Lung microvascular endothelial cell (primary cell): Measurements from ENCODE around the gene MEP1B. TPM values are rescaled to one million over a fixed set of nuclear protein-coding genes. Genes with fewer than 3 reads are reported as not detected.
"Not testable (repeated sequence)": the region's sequence is repeated elsewhere in the genome, so short reads cannot be mapped to it uniquely, and the experiment has no call there.

Experiments used
- DNase-seq, 2 donors: peaks; one replicate each; pipeline versions ENCODE4 v3.0.0 to v3.0.0-alpha.2; 2010; ENCODE audit warnings: low read depth in 2 of 2
- total RNA-seq: library from RNA; depleted of rRNA; stranded (reverse); fragments of >200 nt; gene quantifications from 2 replicates; pipeline ENCODE4 v1.2.1, GENCODE V29; 2014

Gene MEP1B
- not detected in 2 replicates for total RNA-seq

DNA sequence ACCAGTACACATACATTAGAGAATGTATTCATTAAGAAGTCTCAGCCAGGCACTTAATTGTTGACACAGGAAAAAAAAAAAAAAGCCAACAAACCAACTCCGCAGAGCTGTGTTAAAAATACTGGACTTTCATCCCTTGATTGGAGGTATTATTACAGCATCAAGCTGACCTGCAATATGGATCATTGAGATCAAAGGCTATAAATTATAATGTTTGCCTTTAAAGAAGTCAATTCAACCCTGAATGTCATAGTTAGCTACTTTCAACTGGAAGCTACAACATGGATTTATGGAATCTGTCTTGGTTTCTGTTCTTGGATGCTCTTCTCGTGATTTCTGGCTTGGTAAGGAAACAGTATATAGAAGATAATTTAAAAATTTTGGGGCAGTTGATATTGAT, at the start of gene MEP1B:
Gene MEP1B (plus strand): TSS at position 250 of the 400 bp plus-strand sequence. CDS start 32 bp downstream, at position 282.
- no peak for DNase-seq

- no peak for DNase-seq
Observed at GRCh38 chr18:32148185-32148870, 41.5 kb upstream of the MEP1B start.

DNA sequence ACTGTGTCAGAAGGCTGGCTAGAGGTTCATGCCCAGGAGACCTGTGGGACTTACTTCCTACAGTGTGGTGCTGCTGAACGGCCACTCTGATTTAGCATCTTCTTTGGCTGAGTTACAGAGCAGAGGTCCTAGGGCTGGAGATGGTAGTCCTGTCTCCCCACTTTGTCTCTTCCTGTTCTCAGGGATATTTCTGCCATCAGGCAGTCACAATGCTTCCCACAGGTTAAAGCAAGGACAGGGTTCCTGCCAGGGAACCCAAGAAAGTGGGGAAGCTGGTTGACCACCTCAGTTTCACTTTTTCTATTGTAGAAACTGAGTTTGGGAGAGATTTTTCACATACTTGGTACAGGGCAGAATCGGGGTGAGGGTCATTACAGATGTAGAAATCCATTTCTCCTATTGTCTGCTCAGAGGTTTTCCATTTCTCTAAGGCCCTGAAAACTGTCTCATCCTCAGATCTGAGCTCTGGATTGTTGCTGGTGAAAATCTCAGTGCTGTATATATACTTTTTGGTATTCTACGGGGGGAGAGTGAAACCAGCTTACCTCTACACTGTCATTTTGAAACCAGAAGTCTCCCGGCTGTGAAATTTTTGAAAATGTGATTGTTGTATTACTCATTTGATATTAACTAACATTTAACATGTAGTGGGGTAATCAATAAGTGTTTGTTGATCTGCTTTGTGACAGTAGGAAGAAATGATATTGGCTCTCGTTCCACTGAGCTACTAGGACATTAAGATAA, 37.0 kb upstream of the MEP1B start:
- DNase-seq: no peak

GRCh38 chr18:32156855-32157254, 33.0 kb upstream of the MEP1B start:
- DNase-seq: no peak

DNA sequence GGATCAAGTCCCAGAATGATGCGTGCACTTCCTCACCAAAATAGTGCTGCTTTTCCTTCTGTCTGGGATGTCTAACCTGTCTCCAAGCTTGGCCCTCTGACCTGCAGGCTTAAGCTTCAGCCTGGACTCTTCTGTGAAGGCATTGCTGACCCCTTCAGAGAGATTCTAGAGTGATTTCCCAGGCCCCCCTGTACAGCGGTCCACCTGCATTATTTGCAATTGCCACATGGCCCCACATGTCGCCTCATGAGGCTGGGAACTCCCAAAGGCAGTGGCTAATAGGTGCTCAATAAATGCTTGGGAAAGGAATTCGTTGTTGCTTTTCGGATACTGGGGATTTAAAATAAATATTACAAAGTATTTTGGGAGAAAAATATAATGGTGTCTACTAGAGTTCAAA, 32.3 kb upstream of the MEP1B start:
- DNase-seq: no peak

DNA sequence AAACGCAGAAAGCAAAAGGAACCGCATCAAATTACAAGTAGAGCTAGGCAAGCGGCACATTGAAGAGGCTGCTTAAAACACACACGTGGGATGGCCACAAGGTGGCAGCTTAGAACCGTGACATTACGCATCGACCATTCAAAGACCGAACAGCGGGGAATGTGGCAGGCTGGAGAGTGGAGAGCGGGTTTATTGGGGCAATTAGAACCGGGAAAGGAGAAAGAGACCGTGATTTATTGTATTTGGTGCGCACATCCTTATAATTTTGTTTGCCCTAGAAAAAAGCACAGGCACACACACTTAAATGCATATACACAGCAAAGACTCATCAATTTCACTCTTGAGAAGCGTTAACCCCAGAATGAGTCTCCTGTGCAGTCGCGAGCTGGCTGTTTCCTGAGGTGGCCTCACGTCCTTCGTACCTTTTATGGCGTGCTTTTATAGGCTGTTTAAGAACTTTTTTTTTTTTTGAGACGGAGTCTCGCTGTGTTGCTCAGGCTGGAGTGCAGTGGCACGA, 31.7 kb upstream of the MEP1B start:
- DNase-seq: peak; percentile 85 to 89

- DNase-seq: not testable (repeated sequence)
Observed at GRCh38 chr18:32158631-32159030, 31.2 kb upstream of the MEP1B start.

- DNase-seq: no peak
Observed at GRCh38 chr18:32160547-32160946, 29.3 kb upstream of the MEP1B start.

DNA sequence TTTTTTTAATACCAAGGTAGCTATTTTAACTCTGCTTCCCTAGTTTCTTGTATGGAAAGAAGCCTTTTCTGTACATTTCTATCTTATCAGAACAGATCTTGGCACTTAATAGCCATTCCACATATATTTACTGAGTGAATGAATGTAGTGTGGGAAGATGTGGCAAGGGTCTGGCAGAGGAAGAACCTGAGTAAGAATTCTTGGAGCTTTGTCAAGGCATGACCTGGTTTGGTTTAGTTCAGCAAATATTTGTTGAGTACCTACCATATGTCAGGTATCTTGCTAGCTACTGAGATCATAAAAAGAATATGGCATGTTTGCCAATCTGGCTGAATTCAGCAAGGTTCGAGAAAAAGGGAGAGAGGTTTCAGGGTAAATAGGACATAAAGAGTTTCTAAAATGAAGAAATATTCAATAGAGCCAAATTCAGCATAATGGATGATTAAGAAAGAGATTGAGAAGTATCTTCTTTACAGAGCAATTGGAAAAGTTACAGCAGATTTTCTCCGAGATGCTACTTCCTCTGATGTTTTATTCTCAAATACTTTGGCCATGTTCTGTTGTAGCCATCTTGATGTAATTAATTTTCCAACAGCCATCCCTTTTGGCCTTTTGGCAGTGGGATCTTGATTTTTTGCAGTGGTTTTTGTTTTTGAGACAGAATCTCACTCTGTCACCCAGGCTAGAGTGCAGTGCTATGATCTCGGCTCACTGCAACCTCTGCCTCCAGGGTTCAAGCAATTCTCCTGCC, 21.7 kb upstream of the MEP1B start:
- DNase-seq: no peak

- DNase-seq: no peak
Observed at GRCh38 chr18:32173654-32174053, 16.2 kb upstream of the MEP1B start.

DNA sequence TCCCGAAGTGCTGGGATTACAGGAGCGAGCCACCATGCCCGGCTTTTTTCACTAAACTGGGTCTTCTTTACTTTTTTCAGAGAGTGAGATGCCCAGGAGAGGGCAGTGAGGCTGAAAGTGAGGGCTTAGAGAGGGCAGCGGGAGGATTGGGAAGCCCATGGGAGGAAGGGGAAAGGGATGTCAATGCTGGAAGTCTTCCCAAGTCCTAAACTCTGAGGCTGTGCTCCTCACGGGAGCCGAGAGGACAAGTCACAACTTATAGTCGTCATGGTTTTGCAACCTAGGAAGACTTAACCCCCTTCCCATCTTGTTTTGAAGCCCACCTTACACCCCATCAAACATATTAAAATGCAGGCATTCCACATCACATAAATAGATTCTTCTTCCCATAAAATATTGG, 15.1 kb upstream of the MEP1B start:
- no peak for DNase-seq

- DNase-seq: no peak
Observed at GRCh38 chr18:32175265-32175664, 14.6 kb upstream of the MEP1B start.

- DNase-seq: not testable (repeated sequence)
Observed at GRCh38 chr18:32176745-32177144, 13.1 kb upstream of the MEP1B start.

DNA sequence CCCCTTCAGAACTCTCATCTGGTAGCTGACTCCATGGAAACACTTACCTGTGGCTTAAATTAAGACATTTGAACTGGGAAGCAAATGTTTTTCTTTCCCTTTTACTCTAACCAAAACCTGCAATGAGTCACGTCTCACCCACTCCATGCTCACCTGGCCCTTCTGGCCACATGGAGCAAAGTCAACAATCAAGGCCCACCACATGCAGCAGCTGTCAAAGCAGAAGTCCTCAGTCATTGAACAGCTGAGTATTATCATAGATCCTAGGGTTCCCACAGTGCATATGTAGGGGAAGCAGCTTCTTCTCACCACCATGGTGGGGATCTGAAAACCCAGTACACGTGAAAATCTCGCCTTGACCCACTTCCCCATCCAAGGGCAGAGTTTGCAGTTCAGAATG, 12.3 kb upstream of the MEP1B start:
- DNase-seq: no peak

DNA sequence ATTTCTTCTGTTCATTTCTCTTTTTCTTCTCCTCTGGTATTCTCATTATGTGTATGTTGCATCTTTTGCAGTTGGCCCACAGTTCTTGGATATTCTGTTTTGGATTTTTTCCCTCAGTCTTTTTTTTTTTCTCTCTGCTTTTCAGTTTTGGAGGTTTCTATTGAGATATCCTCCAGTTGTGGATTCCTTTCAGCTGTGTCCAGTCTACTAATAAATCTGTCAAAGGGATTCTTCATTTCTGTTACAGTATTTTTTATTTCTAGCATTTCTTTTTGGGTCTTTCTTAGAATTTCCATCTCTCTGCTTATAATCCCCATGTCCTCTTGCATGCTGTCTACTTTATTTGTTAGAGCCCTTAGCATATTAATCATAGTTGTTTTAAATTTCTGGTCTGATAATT, 6.3 kb upstream of the MEP1B start:
- no peak for DNase-seq

DNA sequence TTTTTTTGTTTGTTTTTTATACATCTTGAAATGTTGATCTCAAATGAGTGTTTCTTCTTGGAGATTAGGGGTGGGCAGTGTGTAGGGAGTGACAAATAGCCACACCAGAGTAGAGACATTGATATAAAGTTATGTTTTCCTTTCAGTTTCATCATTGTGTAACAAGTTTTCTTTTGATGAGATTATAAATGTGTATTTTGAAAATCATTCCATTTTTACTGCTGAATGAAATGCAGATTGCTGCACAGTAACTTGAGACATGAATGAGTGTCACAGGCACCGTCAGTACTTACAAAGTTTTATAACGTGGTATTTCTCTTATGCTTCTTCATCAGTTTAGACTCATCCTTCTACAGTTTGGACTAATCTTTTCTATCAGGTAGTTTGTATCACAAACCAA, 370 bp downstream of the MEP1B start:
- DNase-seq: no peak

GRCh38 chr18:32195881-32196815, 6.3 kb downstream of the MEP1B start:
- no peak for DNase-seq

GRCh38 chr18:32200766-32201165, 10.9 kb downstream of the MEP1B start:
- no peak for DNase-seq

DNA sequence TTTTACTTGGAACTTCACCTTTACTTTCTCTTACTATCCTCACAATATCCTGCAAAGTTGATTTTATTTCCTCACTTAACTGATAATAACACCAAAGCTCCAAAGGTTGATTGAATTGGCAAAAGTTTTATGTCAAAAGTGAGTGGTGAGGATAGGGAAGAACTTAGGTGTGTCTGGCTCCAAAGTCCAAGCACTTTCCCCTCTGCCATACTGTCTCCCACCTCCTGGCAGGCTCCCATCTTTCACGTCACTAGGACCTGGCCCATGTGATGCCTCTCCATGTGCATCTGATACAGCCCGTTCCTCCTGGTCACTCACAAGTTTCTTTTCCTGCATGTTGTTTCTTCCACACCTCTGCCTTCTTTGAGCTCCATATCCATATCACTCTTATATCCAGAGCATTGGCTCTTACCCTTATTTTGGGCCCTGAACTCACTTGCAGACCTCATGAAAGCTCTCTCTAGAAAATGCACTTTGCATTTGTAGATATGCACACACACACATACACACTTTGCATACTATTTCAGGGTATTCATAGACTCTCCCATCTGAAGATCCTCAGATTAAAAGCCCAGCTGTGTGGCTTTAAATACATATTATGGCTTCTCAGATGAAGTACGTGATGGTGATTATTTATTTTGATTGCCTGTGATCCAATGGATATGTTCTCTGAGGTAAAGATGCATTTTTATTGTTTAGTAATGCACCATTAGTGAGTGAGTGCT, 12.3 kb downstream of the MEP1B start:
- no peak for DNase-seq

- no peak for DNase-seq
Observed at GRCh38 chr18:32208023-32208422, 18.2 kb downstream of the MEP1B start.
